IMR-90 (cell line): ENCODE results near the gene NUP98.
"Not testable (repeated sequence)": the region's sequence is repeated elsewhere in the genome, so short reads cannot be mapped to it uniquely, and the experiment has no call there.

Experiments used
- CEBPB ChIP-seq: IDR thresholded peaks from 2 replicates; pipeline ENCODE4 v1.6.1; 2012; ENCODE audit warnings: low read depth, low read length, improper control_type of control experiment
- MAFK ChIP-seq: IDR thresholded peaks from 2 replicates; pipeline ENCODE4 v1.6.1; 2012; ENCODE audit warnings: low read depth, low read length, improper control_type of control experiment
- MAZ ChIP-seq: IDR thresholded peaks from 2 replicates; pipeline ENCODE4 v1.6.1; 2012; ENCODE audit warnings: low read depth, mild to moderate bottlenecking, low read length, improper control_type of control experiment, moderate library complexity, borderline replicate concordance
- POLR2A ChIP-seq: IDR thresholded peaks from 2 replicates; pipeline ENCODE4 v1.6.1; 2012; ENCODE audit warnings: mild to moderate bottlenecking, low read depth, low read length
- RAD21 ChIP-seq: IDR thresholded peaks from 2 replicates; pipeline ENCODE4 v1.6.1; 2012; ENCODE audit warnings: low read length, improper control_type of control experiment
- RCOR1 ChIP-seq: IDR thresholded peaks from 2 replicates; pipeline ENCODE4 v1.6.1; 2012; ENCODE audit warnings: mild to moderate bottlenecking, low read length, improper control_type of control experiment; ENCODE audit not compliant: insufficient replicate concordance
- SMC3 ChIP-seq: fragments of 150-350 bp; IDR thresholded peaks from 2 replicates; pipeline ENCODE4 v1.6.1; 2016; ENCODE audit warnings: low read depth, mild to moderate bottlenecking, antibody characterized with exemption, low read length, moderate library complexity
- TF ChIP-seq, protein P1 (sequence below): conservative IDR thresholded peaks from 2 replicates; pipeline ENCODE4 v1.5.1; 2012; ENCODE audit warnings: mild to moderate bottlenecking, low read depth, low read length, improper control_type of control experiment

DNA sequence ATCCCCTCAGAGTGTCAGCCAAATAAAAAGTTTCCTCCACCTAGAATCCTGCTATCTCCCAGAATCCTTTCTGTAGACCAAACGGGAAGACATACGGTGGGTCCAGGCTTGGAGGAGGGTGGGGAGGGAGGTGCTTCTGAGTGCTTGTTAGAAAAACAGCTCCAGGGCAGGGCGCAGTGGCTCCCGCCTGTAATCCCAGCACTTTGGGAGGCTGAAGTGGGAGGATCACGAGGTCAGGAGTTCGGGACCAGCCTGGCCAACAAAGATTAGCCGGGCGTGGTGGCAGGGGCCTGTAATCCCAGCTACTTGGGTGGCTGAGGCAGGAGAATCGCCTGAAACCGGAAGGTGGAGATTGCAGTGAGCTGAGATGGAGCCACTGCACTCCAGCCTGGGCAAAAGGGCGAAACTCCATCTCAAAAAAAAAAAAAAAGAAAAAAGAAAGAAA lies 154.2 kb downstream of the NUP98 start:
- TF ChIP-seq, protein P1, sequence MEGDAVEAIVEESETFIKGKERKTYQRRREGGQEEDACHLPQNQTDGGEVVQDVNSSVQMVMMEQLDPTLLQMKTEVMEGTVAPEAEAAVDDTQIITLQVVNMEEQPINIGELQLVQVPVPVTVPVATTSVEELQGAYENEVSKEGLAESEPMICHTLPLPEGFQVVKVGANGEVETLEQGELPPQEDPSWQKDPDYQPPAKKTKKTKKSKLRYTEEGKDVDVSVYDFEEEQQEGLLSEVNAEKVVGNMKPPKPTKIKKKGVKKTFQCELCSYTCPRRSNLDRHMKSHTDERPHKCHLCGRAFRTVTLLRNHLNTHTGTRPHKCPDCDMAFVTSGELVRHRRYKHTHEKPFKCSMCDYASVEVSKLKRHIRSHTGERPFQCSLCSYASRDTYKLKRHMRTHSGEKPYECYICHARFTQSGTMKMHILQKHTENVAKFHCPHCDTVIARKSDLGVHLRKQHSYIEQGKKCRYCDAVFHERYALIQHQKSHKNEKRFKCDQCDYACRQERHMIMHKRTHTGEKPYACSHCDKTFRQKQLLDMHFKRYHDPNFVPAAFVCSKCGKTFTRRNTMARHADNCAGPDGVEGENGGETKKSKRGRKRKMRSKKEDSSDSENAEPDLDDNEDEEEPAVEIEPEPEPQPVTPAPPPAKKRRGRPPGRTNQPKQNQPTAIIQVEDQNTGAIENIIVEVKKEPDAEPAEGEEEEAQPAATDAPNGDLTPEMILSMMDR = not testable (repeated sequence)
- TF ChIP-seq MAFK, POLR2A, RAD21, SMC3, MAZ, CEBPB, RCOR1: not testable (repeated sequence)
